GM19328 (cell line): ENCODE data around the gene DIP2C.
"Not testable (repeated sequence)": the region's sequence is repeated elsewhere in the genome, so short reads cannot be mapped to it uniquely, and the experiment has no call there.

Experiments used
- ATAC-seq: cut with Tn5 transposase; IDR thresholded peaks from one replicate; pipeline ENCODE4 v1.9.1; 2021; ENCODE audit warnings: mild to moderate bottlenecking, moderate library complexity; ENCODE audit not compliant: unreplicated experiment

The DIP2C gene

GRCh38 chr10:369221-369683 lies 320.2 kb downstream of the DIP2C start:
- ATAC-seq, result no peak

GRCh38 chr10:368579-369220 lies 320.8 kb downstream of the DIP2C start:
- no peak for ATAC-seq

GRCh38 chr10:368107-368506 lies 321.4 kb downstream of the DIP2C start:
- ATAC-seq, result not testable (repeated sequence)

- no peak for ATAC-seq
These were observed 321.8 kb downstream of the DIP2C start for GRCh38 chr10:367636-368035.

GRCh38 chr10:366186-366585 lies 323.3 kb downstream of the DIP2C start:
- no peak for ATAC-seq

- ATAC-seq, result no peak
These were observed 325.1 kb downstream of the DIP2C start for GRCh38 chr10:364267-364775.

GRCh38 chr10:363152-363551 lies 326.3 kb downstream of the DIP2C start:
- no peak for ATAC-seq

- ATAC-seq, result no peak
These were observed 328.0 kb downstream of the DIP2C start for GRCh38 chr10:361203-362081.

- no peak for ATAC-seq
These were observed 328.8 kb downstream of the DIP2C start for GRCh38 chr10:360653-361052.

GRCh38 chr10:359762-360161 lies 329.7 kb downstream of the DIP2C start:
- no peak for ATAC-seq

- ATAC-seq, result no peak
These were observed 330.4 kb downstream of the DIP2C start for GRCh38 chr10:359093-359492.

- ATAC-seq, result no peak
These were observed 332.1 kb downstream of the DIP2C start for GRCh38 chr10:357201-357950.

- no peak for ATAC-seq
These were observed 333.0 kb downstream of the DIP2C start for GRCh38 chr10:356452-356851.

- ATAC-seq, result no peak
These were observed 334.4 kb downstream of the DIP2C start for GRCh38 chr10:354901-355617.

GRCh38 chr10:352476-353235 lies 336.8 kb downstream of the DIP2C start:
- ATAC-seq, result no peak

GRCh38 chr10:351770-352334 lies 337.6 kb downstream of the DIP2C start:
- no peak for ATAC-seq

- ATAC-seq, result no peak
These were observed 338.4 kb downstream of the DIP2C start for GRCh38 chr10:350981-351501.

GRCh38 chr10:349081-349480 lies 340.4 kb downstream of the DIP2C start:
- no peak for ATAC-seq

- no peak for ATAC-seq
These were observed 341.0 kb downstream of the DIP2C start for GRCh38 chr10:348456-348855.
